Forelimb muscle (tissue), 1 donor: ENCODE results near the gene MIEF2. TPM values are rescaled to one million over a fixed set of nuclear protein-coding genes. Genes with fewer than 3 reads are reported as not detected.

Experiments used
- DNase-seq: peaks from one replicate; pipeline ENCODE4 v3.0.0-alpha.2; 2013; ENCODE audit warnings: low read depth
- polyA plus RNA-seq: library from polyadenylated mRNA; unstranded; fragments of 120-200 nt; gene quantifications from one replicate; pipeline ENCODE4 v1.2.1, GENCODE V29; 2013; ENCODE audit not compliant: insufficient read length

MIEF2 gene
- polyA plus RNA-seq, 1 donor = 14.9 TPM

DNA sequence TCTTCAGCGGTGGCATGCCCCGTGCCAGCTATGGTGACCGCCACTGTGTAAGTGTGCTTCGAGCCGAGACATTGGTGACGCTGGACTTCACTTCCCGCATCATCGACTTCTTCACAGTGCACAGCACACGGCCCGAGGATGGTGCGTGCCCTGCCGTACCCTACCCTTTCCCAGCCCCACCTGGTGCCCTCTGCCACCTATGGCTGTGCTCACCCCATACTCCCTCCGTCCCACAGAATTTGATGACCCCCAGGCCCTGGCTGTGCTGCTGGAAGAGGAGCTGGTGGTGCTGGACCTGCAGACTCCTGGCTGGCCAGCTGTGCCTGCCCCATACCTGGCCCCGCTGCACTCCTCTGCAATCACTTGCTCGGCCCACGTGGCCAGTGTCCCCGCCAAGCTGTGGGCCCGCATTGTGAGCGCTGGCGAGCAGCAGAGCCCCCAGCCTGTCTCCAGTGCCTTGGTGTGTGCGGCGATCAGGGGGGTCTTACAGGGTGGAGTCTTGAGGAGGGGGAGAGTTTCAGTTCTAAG lies 25.5 kb upstream of the MIEF2 start:
- no peak for DNase-seq

DNA sequence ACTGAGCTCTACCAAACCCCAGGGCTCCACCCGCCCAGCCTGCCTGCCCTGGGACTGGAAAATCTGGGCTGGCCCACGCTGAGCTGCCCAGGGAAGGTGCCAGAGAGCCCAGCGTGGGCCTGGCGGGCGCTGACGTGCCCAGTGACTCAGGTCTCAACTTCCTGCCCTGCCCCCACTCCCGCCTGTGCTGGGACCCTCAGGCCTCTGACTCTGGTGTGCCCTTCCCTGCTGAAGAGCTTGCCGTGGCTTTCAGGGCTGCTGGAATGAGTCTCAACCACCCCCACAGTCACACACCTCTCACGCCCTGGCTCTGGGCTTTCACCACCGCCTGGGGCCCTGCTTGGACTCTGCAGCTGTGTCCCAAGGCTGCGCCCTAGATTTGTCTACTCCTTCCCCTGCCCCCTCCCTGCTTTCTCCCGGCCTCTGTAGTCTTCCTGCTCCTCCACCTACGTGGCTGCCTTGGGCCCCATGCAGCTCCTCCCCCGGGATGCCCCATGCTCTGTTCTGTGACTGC lies 24.7 kb upstream of the MIEF2 start:
- no peak for DNase-seq

DNA sequence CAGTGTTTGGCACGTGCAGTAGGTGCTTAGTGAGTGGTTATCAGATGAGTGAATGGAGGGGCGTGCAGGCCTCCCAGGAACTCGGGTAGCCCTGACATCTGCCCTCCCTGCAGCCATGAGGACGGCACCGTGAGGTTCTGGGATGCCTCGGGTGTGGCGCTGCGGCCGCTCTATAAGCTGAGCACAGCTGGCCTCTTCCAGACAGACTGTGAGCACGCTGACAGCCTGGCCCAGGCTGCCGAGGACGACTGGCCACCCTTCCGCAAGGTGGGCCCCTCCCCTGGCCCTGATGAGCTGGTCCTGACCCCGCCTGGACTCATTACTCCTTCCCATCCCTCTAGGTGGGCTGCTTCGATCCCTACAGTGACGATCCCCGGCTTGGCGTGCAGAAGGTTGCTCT lies 24.0 kb upstream of the MIEF2 start:
- no peak for DNase-seq

DNA sequence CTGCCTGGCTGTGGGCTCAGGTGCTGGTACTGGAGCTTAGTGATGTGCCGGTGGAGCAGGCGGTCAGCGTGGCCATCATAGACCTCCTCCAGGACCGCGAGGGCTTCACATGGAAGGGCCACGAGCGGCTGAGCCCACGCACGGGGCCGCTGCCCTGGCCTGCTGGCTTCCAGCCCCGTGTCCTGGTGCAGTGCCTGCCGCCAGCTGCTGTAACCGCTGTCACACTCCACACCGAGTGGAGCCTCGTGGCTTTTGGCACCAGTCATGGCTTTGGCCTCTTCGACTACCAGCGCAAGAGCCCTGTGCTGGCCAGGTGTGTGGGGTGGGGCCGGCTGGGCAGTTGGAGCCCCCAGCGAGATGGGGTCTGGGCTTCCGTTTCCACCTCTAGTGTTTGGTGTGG lies 23.0 kb upstream of the MIEF2 start:
- no peak for DNase-seq

DNA sequence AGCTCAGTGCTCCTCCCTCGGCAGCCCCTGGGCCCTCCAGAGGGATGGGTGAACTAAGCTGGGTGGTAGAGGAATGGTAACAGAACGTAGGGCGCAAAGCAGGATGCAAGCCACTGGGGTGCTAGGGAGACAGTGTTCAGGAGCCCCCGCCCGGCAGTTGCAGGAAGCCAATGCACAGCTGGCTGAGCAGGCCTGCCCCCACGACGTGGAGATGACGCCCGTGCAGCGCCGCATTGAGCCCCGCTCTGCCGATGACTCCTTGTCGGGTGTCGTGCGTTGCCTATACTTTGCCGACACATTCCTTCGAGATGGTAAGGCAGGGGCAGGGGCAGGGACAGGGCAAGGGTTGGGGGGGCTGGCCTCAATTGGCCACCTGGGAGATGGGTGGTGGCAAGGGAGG lies 22.2 kb upstream of the MIEF2 start:
- no peak for DNase-seq

DNA sequence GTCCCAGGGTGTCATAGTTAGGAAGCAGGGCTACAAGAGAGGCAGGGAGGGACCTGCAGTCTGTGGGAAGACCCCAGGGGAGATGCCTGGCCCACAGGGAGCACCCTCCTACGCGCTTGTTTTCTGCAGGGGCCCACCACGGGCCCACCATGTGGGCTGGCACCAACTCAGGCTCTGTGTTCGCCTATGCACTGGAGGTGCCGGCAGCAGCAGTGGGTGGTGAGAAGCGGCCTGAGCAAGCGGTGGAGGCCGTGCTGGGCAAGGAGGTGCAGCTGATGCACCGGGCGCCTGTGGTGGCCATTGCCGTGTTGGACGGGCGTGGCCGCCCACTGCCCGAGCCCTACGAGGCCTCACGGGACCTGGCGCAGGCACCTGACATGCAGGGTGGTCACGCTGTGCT lies 20.0 kb upstream of the MIEF2 start:
- DNase-seq = no peak

DNA sequence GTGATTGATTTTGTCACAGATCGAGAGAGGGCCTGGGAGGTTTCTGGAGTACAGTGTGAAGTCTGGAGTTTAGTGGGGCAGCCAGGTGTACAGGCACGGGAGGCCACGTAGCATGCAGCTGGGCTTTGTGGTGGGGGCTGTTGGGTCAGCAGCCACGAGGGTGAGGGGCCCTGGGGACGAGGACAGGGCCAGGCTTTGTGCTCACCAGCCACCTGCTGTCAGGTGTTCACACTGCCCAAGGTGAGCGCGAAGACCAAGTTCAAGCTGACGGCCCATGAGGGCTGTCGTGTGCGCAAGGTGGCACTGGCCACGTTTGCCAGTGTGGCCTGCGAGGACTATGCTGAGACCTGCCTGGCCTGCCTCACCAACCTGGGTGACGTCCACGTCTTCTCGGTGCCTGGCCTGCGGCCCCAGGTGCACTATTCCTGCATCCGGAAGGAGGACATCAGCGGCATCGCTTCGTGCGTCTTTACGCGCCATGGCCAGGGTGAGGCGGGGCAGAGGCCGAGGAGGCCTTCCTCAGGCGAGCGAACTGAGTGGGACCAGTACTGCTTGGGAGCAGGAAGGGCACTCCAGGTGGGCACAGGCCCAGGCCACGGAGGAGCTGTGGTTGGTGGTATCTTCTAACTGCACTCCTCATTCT lies 19.1 kb upstream of the MIEF2 start:
- DNase-seq = no peak

DNA sequence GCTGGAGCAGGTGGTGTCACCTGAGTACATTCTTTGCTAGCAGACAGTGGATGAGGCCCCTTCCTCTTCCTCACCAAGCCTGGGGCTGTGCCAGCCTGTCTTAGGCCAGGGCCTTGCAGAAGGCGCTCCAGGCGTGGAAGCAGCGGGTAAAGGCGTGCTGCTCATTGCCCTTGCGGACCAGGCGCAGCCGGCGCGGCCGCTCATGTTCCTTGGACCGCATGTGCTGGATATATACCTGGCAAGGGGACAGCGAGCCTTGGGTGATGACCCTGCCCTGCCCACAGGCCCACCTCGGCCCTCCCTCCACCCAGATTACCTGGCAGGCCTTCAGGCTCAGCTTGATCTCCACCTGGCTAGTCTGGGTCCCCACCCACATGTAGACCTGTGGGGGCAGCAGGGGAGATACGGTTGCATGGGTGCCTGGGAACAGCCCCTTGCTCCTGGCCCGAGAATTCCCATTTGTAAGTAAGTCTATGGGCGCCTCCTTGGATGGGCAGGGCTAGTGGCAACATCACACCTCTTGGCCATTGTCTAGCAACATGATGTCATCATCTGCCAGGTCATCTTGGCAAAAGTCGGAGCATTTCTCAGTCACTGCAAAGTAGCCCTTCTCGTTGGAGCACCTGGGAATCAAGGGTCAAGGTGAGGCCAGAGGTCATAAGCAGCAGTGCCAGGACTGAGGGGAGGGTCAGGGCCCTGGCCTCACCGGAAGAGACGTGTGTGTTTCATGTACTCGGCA lies 15.3 kb upstream of the MIEF2 start:
- no peak for DNase-seq

DNA sequence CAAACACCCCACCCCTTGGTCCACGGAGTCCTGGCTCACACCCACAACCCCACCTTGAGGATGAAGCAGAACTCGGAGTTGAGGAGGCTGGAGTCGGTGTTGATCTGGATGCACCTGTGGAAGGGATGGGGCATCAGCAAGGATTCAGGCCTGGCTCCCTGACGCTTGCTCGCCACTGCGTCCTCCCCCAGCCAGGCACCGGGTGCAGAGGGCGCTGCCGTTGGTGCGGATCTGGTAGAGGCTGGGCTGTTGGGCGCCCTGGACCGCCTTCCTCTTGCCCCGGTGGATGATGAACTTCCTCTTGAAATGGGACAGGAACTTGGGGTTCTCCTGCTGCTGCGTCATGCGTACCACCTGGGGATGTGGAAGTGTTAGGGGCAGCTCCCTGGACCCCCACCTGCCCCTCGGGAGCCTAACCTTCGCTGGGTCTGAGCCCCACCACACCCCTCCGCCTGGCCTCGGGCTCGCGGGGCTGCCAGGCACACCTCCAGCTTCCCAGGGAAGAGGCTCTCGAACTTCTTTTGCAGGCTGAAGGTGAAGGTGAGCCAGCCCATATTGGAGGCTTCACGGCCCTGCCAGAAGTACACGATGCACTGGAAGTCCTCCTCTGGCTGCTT lies 14.2 kb upstream of the MIEF2 start:
- DNase-seq = no peak

DNA sequence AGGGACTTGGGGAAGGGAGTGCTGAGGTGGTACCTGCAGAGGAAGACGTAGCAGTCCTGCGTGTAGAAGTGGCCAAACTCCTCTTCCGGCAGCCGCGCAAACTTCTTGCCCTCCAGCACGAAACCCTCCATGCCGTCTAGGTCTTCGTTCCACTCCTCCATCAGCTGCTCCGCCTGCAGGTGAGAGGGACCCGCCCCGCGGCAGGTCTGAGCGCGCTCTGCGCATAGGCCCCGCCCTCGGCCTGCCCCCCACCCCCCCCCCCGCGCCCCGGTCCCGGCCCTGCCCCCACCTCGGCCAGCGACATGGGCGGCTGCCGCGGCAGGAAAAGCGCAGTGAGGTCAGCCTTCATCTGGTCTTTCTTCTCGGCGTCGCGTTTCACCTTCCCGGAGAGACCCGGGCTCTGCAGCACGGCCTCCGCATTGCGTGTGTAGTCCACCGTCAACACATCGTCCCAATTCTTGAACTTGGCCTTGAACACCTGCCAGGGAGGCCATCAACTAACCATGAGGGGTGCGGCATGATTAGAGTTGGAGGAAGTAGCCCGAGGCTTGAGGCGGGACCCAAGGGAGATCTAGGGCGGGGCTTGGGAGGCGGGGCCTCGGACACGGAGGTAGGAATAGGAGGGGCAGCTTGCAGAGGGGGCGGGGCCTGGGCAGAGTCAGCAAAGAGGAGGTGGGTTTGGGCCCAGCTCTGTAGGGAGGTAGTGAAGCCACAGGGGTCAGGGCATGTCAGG lies 13.4 kb upstream of the MIEF2 start:
- no peak for DNase-seq

DNA sequence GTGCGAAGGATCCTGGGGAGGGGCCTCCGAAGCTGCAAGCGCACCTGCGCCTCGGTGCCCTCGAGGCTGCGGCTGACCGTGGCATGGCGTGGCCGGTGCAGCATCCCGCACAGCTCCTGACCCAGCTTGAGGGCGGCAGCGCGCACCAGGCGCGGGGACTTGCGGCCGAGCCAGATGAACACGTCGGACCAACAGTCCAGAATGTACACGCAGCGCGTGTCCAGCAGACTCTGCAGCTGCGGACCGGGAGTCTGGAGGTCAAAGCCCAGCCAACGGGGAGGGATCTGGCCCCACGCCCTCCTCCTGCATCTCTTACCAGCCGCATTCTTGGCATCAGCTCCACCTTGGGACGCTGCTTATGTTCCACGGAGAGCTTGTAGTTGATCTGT lies 12.9 kb upstream of the MIEF2 start:
- no peak for DNase-seq

DNA sequence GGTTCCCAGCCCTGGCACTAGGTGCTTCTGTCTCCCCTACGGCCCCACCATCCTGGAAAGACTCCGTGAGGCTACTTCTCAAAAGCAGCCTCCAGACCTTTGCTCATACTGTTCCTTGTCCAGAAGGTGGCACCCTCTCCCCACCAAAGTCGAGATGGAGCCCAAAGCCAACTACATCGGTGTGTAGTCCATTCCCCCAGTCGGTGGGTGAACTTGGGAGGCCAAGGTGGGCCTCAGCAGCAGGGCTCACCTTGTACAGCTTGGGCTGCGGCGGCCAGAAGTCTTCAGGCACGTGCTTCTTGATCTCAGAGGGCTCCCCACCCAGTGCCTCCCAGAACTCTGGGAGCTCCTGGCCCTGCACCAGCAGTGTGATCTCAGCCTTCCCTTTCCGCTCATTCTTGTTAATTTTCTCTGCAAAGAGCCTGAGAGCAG lies 12.1 kb upstream of the MIEF2 start:
- DNase-seq = no peak

DNA sequence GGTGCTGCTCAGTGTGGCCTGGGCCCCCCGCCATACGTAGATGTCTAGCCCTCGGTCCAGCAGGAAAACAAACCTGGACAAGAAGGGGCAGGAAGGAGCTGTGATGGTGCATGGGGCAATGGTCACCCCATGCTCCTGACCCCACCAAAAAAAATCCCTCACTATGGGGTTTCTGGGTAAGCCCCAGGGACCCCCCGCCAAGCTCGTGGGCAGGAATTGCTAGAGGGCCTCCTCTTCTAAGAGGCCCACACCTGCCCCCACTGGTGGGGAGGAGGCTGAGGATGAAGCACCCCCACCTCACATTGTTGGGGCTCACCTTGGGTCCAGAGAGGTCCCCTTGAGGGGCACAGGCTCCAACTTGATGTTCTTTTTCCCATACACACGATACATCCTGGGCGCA lies 11.7 kb upstream of the MIEF2 start:
- no peak for DNase-seq

DNA sequence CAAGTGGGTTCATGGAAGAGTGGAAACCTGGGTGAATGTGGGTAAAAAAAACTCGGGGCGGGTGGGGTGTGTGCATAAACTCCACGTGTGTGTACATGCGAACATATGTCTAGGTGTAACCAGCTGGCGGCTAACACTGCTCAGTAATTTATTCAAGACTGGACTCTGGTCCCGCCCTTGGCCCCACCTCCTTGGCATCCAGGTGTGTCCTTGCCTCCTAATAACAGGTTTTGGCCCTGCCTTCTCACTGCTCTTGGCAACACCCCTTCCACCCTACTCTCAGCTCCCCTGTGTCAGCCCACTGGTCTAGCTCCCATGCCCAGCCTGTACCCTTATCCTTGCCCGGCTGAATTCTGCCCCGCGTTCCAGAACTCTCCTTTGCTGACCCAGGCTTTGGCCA lies 10.2 kb upstream of the MIEF2 start:
- DNase-seq = no peak

DNA sequence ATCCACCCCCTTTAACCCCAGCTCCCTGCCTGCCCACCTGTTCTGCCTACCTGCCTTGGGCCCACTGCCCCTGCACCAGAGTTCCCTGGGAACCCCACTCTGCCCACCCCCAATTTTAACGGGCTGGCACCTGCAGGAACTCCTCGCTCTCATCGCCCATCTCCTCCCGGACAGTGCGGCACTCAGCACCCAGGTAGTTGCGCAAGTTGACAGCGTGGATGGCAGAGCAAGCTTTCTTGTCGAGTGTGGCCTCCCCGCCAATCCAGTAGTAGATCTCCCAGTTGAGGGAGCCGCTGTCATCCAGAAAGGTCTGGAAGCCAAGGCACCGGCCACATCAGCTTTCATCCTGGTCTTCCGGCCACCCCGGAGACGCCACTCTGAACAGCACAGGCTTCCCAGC lies 9.8 kb upstream of the MIEF2 start:
- DNase-seq = no peak

DNA sequence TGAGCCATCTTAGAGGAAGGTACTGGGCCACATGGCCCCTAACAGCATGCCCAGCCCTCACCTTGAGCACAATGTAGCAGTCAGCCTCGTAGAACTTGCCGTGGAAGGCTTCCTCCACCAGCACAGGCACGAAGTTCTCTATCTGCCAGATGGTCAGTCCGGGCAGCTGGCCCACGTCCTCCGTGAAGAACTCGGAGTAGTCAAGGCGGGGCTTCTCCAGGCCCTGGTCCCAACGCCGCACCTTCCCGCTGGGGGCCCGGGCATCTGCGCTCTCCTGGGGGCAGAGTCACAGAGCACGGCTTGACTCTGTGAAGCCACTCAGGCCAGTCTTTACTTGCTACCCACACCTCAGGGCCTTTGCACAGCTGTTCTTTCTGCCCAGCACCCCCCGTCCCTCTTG lies 9.3 kb upstream of the MIEF2 start:
- no peak for DNase-seq

DNA sequence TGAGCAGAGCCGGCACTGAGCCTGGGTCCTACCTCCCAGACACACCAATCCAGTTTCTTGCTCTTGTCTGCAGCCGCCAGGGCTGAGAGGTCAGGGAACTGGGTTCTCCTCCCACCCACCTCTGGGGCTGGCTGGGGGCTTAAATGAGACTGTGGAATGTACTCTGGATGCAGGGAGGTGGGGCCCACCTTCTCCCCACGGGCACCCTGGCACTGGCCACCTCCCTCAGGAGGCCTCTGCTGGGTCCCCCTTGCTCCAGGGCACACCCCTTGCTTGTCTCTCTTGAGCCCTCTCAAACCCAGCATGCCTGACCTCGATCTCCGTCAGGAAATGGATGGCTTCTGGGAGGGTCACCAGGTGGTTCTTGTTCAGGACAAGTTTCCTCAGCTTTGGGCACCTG lies 8.3 kb upstream of the MIEF2 start:
- DNase-seq = no peak

DNA sequence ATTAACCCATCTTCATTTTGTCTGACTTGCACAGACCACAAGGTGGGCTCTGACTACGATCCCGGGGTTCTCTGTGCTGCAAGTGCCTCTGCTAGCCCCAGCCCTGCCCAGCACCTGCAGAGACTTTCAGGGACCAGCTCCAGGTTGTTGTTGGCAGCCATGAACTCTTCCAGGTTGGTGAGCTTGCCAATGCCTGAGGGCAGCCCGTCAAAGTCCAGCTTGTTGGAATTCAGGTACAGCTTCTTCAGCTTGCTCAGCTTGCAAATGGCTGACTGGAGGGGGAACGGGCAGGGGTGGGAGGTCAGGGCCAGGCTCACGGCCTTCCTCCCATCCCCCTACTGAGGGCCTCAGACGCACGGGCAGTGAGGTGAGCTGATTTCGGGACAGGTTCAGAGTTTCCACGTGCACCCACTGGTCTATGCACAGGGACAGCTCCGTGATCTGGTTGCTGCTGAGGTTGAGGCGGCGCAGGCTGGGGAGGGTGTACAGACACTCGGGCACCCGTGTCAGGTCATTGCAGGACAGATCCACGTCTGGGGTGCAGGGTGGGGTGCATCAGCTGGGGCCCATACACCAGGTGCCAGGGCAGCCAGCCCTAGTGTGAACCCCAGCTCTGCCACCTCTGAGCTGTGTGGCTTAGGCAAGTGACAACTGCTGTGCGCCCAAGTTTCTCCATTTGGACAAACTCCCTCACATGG lies 7.1 kb upstream of the MIEF2 start:
- DNase-seq = no peak

DNA sequence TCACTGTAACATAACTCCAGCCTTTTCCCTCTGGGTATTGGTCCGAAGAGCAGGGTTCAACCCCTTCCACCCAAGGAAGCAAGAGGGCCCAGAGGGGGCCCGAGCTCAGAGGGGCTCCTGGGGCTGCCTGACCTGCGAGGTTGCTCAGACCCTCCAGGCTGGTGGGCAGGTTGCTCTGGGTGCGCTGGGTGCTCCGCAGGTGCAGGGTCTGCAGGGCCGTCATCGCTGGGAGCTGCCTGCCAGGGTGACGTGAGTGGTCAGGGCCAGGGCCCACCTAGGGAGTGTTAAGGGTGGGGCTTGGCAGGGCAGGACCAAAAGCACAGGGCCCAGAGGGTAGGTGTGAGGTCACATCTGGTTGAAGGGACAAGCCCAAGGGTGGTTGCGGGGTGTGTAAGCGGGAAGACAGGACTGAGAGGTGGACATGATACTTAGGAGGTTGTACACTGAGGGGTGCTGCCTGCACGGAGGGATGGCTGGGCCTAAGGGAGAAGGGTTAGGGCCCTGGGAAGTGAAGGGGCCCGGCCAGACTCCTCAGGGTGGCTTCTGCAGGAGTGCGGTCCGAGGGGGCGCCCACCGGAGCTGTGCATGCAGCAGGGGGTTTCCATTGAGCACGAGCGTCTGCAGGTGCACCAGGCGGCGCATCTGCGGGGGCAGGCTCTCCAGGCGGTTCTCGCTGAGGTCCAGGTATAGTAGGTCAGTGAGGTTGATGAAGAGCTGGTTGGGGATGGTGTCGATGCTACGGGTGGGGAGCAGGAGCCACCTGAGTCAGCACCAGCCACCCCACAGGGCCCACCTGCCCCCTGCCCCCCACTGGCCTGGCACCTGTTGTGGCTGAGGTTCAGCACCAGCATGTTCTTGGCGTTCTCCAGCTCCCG lies 6.3 kb upstream of the MIEF2 start:
- DNase-seq = no peak

DNA sequence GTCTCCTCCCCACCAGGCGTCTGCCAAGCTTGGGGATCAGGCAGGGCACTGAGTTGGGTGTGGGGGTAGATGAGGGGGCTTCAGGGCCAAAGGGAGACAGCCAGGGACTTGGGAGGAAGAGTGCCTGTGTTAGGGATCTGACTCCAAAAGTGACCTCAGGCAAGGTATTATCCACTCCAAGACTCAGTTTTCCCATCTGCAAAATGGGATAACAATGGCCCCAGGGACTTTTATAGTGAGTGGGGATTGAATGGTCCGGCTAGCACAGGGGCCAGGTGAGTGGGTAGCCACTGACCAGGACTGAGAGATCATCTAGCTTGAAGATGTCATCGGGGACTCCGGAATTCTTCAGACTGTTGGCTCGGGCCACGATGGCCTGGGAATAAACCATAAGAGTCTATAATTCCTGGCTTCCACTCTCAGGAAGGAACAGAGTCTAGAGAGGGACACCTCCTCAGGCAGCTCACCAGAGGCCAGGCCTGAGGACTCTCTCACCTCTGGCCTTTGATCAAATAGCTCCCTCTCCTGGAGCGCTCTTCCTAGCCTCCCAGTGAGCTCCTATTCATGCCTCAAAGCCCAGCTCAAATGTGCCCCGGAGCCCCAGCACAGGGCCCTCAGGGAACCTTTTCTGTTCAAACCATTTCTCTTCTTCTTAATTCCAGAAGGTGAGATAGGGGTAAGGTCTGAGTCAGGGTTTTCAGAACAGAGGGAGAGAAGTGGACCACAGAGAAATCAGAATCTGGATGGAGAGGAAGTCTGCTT lies 5.4 kb upstream of the MIEF2 start:
- no peak for DNase-seq
